KMS-11 (cell line): ENCODE results near the gene SELENOO.

Source experiments
- H2AFZ ChIP-seq: fragments of 200-600 bp; sonication (generic); 2 replicates; pipeline ENCODE4 v1.6.1; 2016; ENCODE audit warnings: antibody characterized with exemption, mixed run types, low read depth
- H3K27ac ChIP-seq: fragments of 200-600 bp; sonication (generic); 2 replicates; pipeline ENCODE4 v1.6.1; 2016; ENCODE audit warnings: mild to moderate bottlenecking, mixed run types
- H3K27me3 ChIP-seq: fragments of 200-600 bp; sonication (generic); 2 replicates; pipeline ENCODE4 v1.6.1; 2017; ENCODE audit warnings: mild to moderate bottlenecking, low read depth, mixed run types, moderate library complexity; ENCODE audit not compliant: insufficient read depth
- H3K36me3 ChIP-seq: fragments of 200-600 bp; sonication (generic); 2 replicates; pipeline ENCODE4 v1.6.1; 2017; ENCODE audit warnings: mild to moderate bottlenecking, mixed run types; ENCODE audit not compliant: insufficient read depth
- H3K4me1 ChIP-seq: fragments of 200-600 bp; sonication (generic); 2 replicates; pipeline ENCODE4 v1.6.1; 2016; ENCODE audit warnings: mild to moderate bottlenecking, low read depth, mixed run types; ENCODE audit not compliant: poor library complexity, severe bottlenecking
- H3K4me2 ChIP-seq: fragments of 200-600 bp; sonication (generic); 2 replicates; pipeline ENCODE4 v1.7.0; 2016; ENCODE audit warnings: mild to moderate bottlenecking, mixed run types
- H3K4me3 ChIP-seq: fragments of 200-600 bp; sonication (generic); IDR thresholded peaks from 2 replicates; pipeline ENCODE4 v1.6.1; 2017; ENCODE audit warnings: low read depth, low read length, mixed read lengths; ENCODE audit not compliant: insufficient read depth
- H3K79me2 ChIP-seq: fragments of 200-600 bp; sonication (generic); 2 replicates; pipeline ENCODE4 v1.6.1; 2016; ENCODE audit warnings: low read depth, mixed run types; ENCODE audit not compliant: insufficient read depth
- H3K9ac ChIP-seq: fragments of 200-600 bp; sonication (generic); 2 replicates; pipeline ENCODE4 v1.6.1; 2016; ENCODE audit warnings: mild to moderate bottlenecking, mixed run types
- H4K20me1 ChIP-seq: fragments of 200-600 bp; sonication (generic); 2 replicates; pipeline ENCODE4 v1.6.1; 2016; ENCODE audit warnings: mild to moderate bottlenecking, mixed run types; ENCODE audit not compliant: insufficient read depth
- TF ChIP-seq, protein P1 (sequence below): fragments of 200-600 bp; sonication (generic); conservative IDR thresholded peaks from 2 replicates; pipeline ENCODE4 v1.6.1; 2017; ENCODE audit warnings: low read depth, mild to moderate bottlenecking, antibody characterized with exemption, low read length, moderate library complexity, mixed read lengths

SELENOO gene

DNA sequence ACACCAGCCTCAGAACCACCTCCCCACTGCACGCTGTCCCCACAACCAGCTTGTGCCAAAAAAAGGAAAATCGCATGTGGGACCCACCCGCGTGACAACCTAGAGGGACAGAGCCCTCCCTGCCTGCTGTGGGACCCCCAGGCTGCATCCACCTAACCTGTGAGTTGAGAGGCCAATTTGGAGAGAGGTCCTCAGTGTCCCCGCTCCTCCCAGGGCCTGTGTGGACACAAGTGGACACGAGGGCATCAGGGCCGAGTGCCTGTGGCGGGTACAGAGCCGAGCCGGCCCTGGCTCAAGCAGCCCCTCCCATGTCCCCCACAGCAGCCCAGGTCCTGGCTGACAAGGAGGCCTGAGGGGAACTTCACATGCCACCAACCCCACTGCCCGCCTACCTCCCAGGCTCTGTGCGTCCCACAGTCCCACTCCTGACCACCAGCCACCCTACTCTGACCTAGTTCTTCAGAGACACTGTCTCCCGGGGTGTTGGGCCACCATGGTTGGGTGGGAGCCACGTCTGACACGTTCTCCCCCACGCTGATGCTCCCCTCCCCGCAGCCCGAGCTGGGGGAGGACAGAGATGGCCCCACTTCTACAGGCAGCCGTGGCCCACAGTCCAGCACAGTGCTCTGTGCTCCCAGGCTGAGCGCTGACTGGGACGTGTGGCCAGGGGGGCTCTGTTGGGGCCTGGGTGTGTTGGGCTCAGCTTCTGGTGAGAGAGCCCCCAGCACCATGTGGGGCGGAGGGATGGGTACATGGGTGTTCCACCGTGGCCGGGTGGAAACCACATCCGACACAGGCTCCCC is 19.2 kb downstream of the SELENOO start:
- H3K36me3 ChIP-seq, result no peaks in the 10 kb centered on the region
- H3K79me2 ChIP-seq, result no peaks in the 10 kb centered on the region
- no peak overlapping the region for H3K4me2 ChIP-seq
- no peak overlapping the region for H3K4me3 ChIP-seq
- H3K4me1 ChIP-seq, result no peaks in the 10 kb centered on the region
- H3K9ac ChIP-seq, result no peak overlapping the region
- no peak overlapping the region for H2AFZ ChIP-seq
- H4K20me1 ChIP-seq, result no peaks in the 10 kb centered on the region
- H3K27ac ChIP-seq, result no peak overlapping the region
- no peaks in the 10 kb centered on the region for H3K27me3 ChIP-seq
- TF ChIP-seq, protein P1, sequence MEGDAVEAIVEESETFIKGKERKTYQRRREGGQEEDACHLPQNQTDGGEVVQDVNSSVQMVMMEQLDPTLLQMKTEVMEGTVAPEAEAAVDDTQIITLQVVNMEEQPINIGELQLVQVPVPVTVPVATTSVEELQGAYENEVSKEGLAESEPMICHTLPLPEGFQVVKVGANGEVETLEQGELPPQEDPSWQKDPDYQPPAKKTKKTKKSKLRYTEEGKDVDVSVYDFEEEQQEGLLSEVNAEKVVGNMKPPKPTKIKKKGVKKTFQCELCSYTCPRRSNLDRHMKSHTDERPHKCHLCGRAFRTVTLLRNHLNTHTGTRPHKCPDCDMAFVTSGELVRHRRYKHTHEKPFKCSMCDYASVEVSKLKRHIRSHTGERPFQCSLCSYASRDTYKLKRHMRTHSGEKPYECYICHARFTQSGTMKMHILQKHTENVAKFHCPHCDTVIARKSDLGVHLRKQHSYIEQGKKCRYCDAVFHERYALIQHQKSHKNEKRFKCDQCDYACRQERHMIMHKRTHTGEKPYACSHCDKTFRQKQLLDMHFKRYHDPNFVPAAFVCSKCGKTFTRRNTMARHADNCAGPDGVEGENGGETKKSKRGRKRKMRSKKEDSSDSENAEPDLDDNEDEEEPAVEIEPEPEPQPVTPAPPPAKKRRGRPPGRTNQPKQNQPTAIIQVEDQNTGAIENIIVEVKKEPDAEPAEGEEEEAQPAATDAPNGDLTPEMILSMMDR, result no peak

DNA sequence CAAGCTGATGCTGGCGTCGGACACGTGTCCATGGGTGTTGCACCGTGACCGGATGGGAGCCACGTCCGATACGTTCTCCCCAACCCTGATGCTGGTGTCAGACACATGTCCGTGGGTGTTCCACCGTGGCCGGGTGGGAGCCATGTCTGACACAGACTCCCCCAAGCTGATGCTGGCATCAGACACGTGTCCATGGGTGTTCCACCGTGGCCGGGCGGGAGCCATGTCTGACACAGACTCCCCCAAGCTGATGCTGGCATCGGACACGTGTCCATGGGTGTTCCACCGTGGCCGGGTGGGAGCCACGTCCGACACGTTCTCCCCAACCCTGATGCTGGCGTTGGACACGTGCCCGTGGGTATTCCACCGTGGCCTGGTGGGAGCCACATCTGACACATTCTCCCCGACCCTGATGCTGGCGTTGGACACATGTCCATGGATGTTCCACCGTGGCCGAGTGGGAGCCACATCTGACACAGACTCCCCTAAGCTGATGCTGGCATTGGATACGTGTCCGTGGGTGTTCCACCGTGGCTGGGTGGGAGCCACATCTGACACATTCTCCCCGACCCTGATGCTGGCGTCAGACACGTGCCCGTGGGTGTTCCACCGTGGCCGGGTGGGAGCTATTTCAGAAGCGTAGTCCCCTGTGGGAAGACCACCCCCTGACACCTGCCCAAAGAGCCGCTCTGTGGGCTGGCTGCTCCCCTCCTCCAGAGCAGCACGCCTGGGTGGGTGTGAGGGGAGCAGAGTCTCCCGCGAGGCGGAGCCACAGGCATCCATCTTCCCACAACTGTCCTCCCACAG is 20.0 kb downstream of the SELENOO start:
- Histone ChIP-seq H3K36me3 (no peaks in the 10 kb centered on the region), H3K27ac (no peak overlapping the region), H3K9ac (no peak overlapping the region), H3K4me1 (no peaks in the 10 kb centered on the region), H4K20me1 (no peaks in the 10 kb centered on the region), H3K79me2 (no peaks in the 10 kb centered on the region), H3K27me3 (no peaks in the 10 kb centered on the region), H3K4me2 (no peak overlapping the region), H3K4me3 (no peak overlapping the region), H2AFZ (no peak overlapping the region)
- TF ChIP-seq, protein P1, result no peak

DNA sequence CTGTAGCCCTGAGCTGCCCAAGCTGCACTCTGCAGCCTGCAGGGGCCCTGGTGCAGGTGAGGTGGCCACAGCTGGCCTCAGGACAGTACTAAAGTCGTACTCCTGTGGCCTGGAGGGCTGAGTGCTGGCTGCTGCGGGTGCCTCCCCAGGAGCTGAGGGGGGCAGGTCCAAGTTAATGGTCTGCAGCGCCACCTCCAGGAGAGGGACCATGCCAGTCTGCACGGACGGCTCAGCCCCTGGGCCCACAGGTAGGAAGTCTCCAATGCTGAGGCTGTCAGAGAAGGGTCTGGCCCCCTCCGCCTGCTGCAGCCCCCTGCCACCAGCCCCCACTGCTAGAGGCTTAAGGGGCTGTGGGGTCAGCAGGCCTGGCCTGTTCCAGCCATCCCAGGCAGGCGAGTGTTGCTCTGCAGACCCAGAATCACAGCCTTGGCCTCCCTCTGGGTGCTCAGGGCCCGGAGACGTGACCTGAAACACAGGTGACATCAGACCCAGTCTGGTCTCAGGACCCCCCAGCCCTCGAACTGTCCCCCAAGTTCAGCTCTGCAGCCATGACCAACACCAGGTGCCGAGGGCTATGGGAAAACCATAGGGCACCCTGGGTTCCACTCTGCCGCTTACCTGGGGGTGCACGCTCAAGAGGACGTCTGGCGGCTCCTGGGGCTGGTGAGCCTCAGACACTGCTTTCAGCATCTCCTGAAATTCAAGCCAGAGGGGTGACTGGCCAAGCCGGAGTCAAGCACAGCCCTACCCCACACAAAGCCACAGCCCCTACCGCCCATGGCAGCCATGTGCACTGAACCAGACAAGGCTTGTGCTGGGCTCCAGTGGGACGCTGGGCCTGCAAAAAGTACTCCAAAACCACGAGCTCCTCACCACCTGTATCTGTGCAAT is 20.8 kb downstream of the SELENOO start:
- Histone ChIP-seq H3K4me2 (no peak overlapping the region), H3K4me1 (no peaks in the 10 kb centered on the region), H2AFZ (no peak overlapping the region), H3K36me3 (no peaks in the 10 kb centered on the region), H3K79me2 (no peaks in the 10 kb centered on the region), H4K20me1 (no peaks in the 10 kb centered on the region), H3K27ac (no peak overlapping the region), H3K27me3 (no peaks in the 10 kb centered on the region), H3K9ac (no peak overlapping the region), H3K4me3 (no peak overlapping the region)
- TF ChIP-seq, protein P1, result no peak

GRCh38 chr22:50222508-50222907 is 21.7 kb downstream of the SELENOO start:
- no peak overlapping the region for H3K27ac ChIP-seq

More at GRCh38 chr22:50222508-50222907, 21.7 kb downstream of the SELENOO start:
- TF ChIP-seq, protein P1, result no peak
- no peaks in the 10 kb centered on the region for H3K27me3 ChIP-seq
- no peak overlapping the region for H3K4me2 ChIP-seq
- H3K9ac ChIP-seq, result no peak overlapping the region
- no peaks in the 10 kb centered on the region for H4K20me1 ChIP-seq
- no peaks in the 10 kb centered on the region for H3K36me3 ChIP-seq
- H3K4me3 ChIP-seq, result no peak overlapping the region
- H2AFZ ChIP-seq, result no peak overlapping the region
- no peaks in the 10 kb centered on the region for H3K4me1 ChIP-seq
- no peaks in the 10 kb centered on the region for H3K79me2 ChIP-seq
